Activated CD4-positive, alpha-beta T cell treated with anti-CD3 and anti-CD28 coated beads, Interleukin-2, amount 50 U/mL, for 1 hour (primary cell): ENCODE results near the gene SNX6.
"Not testable (repeated sequence)": the region's sequence is repeated elsewhere in the genome, so short reads cannot be mapped to it uniquely, and the experiment has no call there.

Experiments
- DNase-seq: peaks from one replicate; pipeline ENCODE4 v3.0.0-alpha.2; 2020

The SNX6 gene

GRCh38 chr14:34520304-34520970 lies 109.5 kb downstream of the SNX6 start:
- DNase-seq: not testable (repeated sequence)
